ENCODE measurements around the gene GCK.

The GCK gene

DNA sequence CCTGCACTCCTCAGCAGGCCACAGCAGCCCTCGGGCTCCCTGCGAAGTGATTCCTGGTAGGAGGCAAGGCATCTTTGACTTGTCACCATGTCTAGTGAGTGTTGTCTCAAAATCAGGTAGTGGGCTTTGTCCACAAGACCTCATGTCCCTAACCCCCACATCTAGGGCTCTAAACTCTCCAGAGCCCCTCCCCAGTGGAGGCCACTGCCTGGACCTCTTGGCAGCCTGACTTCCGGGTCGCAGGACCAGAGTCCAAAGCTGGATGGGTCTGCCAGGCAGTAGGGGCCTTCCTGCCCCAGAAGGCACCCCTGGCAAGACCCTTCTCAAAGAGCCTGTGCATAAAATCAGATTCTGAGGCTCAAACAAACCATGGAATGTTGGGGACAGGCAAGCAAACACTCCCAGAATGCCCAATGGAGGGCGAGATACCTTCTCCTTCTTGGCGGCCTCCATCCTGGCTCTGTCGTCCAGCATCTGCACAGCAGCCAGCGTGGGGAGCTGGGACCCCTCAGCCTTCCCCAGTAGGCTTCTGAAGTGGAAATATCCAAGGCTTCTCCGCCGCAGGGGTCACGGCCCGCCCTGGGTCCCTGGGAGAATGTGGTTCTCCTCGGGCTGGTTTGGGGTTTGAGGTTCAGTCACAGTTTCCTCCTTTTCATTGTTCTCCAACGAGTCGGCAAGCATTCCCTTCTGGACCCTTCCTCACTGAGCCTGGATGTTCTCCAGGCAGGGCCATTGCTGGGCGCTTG lies 586 bp downstream of the GCK start:
- TF ChIP-seq POLR2AphosphoS5 (IDR thresholded peaks at IDR 0.05; ENCODE audit: low read depth, low read length), result no peak
- no peak for TF ChIP-seq TAF1 (IDR thresholded peaks at IDR 0.05; ENCODE audit: borderline replicate concordance, insufficient read depth, low read length)
- TF ChIP-seq, protein P1, sequence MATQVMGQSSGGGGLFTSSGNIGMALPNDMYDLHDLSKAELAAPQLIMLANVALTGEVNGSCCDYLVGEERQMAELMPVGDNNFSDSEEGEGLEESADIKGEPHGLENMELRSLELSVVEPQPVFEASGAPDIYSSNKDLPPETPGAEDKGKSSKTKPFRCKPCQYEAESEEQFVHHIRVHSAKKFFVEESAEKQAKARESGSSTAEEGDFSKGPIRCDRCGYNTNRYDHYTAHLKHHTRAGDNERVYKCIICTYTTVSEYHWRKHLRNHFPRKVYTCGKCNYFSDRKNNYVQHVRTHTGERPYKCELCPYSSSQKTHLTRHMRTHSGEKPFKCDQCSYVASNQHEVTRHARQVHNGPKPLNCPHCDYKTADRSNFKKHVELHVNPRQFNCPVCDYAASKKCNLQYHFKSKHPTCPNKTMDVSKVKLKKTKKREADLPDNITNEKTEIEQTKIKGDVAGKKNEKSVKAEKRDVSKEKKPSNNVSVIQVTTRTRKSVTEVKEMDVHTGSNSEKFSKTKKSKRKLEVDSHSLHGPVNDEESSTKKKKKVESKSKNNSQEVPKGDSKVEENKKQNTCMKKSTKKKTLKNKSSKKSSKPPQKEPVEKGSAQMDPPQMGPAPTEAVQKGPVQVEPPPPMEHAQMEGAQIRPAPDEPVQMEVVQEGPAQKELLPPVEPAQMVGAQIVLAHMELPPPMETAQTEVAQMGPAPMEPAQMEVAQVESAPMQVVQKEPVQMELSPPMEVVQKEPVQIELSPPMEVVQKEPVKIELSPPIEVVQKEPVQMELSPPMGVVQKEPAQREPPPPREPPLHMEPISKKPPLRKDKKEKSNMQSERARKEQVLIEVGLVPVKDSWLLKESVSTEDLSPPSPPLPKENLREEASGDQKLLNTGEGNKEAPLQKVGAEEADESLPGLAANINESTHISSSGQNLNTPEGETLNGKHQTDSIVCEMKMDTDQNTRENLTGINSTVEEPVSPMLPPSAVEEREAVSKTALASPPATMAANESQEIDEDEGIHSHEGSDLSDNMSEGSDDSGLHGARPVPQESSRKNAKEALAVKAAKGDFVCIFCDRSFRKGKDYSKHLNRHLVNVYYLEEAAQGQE (IDR thresholded peaks at IDR 0.05; ENCODE audit: insufficient read depth in 1 of 2, low read depth in 2 of 2, low read length in 2 of 2), result no peak
- no peak for TF ChIP-seq FOXP2 (optimal IDR thresholded peaks at IDR 0.05; ENCODE audit: borderline replicate concordance, extremely low read depth, extremely low read length, insufficient read depth)
- no peak for TF ChIP-seq SIN3A (IDR thresholded peaks at IDR 0.05; ENCODE audit: borderline replicate concordance, insufficient read depth, low read length)

DNA sequence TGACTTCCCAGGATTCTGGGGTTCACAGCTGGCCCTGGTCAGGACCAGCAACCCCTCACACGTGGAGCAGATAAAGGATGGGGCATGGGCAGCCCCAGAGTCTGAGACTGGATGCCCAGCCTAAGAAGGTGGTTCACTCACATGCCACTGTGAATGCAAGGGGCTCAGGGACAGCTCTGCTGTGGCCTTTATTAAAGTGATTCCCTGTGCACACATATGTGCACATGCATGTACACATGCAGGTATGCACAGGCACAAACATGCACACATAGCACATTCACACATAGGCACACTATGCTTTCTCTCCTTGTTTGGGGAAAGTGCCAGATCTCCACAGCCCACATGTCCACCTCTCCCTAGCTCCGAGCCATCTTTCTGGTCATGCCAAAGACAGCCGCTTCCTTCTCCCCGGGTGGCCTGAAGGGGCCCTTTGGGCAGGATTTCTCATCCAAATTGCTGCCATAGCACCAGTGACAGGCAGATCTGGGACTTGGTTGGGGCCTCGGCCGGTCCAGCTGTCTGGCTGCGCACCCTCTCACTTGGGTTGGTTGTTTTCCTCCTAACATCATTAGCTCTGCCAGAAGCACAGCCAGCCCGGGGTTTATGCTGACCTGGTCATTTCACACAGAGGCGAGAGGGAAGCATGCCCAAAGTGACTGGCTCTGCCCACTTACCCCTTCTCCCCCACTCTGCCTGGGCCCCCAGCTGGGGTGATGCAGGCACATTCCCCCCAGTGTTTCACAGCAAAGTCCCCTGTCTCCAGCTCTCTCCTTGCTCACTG lies 1.4 kb downstream of the GCK start:
- TF ChIP-seq POLR2AphosphoS5 (IDR thresholded peaks at IDR 0.05; ENCODE audit: low read depth, low read length), result no peak
- no peak for TF ChIP-seq SIN3A (IDR thresholded peaks at IDR 0.05; ENCODE audit: borderline replicate concordance, insufficient read depth, low read length)
- TF ChIP-seq, protein P1 (IDR thresholded peaks at IDR 0.05; ENCODE audit: insufficient read depth in 1 of 2, low read depth in 2 of 2, low read length in 2 of 2), result no peak
- TF ChIP-seq TAF1 (IDR thresholded peaks at IDR 0.05; ENCODE audit: borderline replicate concordance, insufficient read depth, low read length), result no peak
- no peak for TF ChIP-seq FOXP2 (optimal IDR thresholded peaks at IDR 0.05; ENCODE audit: borderline replicate concordance, extremely low read depth, extremely low read length, insufficient read depth)

DNA sequence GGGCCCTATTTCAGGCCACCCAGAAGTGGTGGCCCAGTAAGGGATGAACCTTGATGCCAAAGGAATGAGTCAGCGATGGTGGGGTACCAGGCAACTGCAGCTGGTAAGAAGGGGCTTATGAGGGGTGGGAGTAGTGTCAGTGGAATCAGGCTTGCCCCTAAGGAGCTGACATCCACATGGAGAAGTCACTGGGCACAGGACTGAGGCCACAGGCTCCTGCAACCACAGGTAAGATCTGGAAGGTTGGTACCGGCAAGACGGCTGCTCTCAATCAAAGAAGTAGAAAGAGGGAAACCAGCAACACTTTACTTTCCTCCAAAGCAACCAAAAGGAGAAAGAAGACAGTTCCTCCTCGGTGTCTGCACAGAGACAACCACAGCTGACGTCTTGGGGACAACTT lies 2.5 kb downstream of the GCK start:
- TF ChIP-seq, protein P1 (IDR thresholded peaks at IDR 0.05; ENCODE audit: insufficient read depth in 1 of 2, low read depth in 2 of 2, low read length in 2 of 2), result no peak
- no peak for TF ChIP-seq FOXP2 (optimal IDR thresholded peaks at IDR 0.05; ENCODE audit: borderline replicate concordance, extremely low read depth, extremely low read length, insufficient read depth)
- TF ChIP-seq SIN3A (IDR thresholded peaks at IDR 0.05; ENCODE audit: borderline replicate concordance, insufficient read depth, low read length), result no peak
- no peak for TF ChIP-seq TAF1 (IDR thresholded peaks at IDR 0.05; ENCODE audit: borderline replicate concordance, insufficient read depth, low read length)
- no peak for TF ChIP-seq POLR2AphosphoS5 (IDR thresholded peaks at IDR 0.05; ENCODE audit: low read depth, low read length)

DNA sequence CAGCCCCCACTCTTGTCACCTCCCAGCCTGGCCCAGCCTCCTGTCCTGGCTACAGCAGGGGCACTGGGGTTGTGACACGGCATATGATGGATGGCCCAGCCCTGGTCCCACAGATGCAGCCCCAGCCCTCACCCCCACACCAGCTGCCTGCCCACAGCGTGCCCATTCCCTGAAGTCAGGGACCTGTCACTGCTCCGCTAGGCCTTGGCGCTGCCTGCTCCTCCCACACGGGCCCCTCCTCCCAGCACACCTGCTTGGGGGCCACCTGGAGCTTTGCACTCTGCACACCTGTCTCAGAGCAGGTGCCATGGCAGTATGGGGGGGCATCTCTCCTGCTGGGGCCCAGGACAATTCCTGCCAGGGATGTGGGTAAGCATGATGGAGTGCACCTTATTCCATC lies 3.5 kb downstream of the GCK start:
- TF ChIP-seq, protein P1 (IDR thresholded peaks at IDR 0.05; ENCODE audit: insufficient read depth in 1 of 2, low read depth in 2 of 2, low read length in 2 of 2), result no peak
- TF ChIP-seq POLR2AphosphoS5 (IDR thresholded peaks at IDR 0.05; ENCODE audit: low read depth, low read length) (no peak), TAF1 (IDR thresholded peaks at IDR 0.05; ENCODE audit: borderline replicate concordance, insufficient read depth, low read length) (no peak), SIN3A (IDR thresholded peaks at IDR 0.05; ENCODE audit: borderline replicate concordance, insufficient read depth, low read length) (no peak), FOXP2 (optimal IDR thresholded peaks at IDR 0.05; ENCODE audit: borderline replicate concordance, extremely low read depth, extremely low read length, insufficient read depth) (no peak)
